ENCODE measurements around the gene GPATCH2L.

Gene GPATCH2L

GRCh38 chr14:76232800-76233199 lies 81.1 kb downstream of the GPATCH2L start:
- POLR2A ChIA-PET: no interaction called here
- H3K36me3 ChIP-seq (ENCODE audit: control insufficient read depth in 4 of 4, insufficient read depth in 4 of 4, low read length in 3 of 4): no peaks in the 10 kb centered on the region
- WGBS (ENCODE audit: insufficient coverage): 49% methylated on average over 2 of the region's 4 CpGs

GRCh38 chr14:76235628-76236027 lies 83.9 kb downstream of the GPATCH2L start:
- WGBS (ENCODE audit: insufficient coverage): no CpG with 5 or more reads among the region's 2 CpGs
- no peak overlapping the region for H3K4me3 ChIP-seq (ENCODE audit: control insufficient read depth in 1 of 7, extremely low read depth in 1 of 7, insufficient read depth in 4 of 7, low read depth in 2 of 7, low read length in 6 of 7)

More at GRCh38 chr14:76232800-76233199, 81.1 kb downstream of the GPATCH2L start:
- Histone ChIP-seq H3K27ac (ENCODE audit: insufficient read depth in 1 of 2, low read depth in 1 of 2, low read length in 2 of 2, poor library complexity in 1 of 2, severe bottlenecking in 2 of 2) (no peak overlapping the region), H3K27me3 (replicated peaks in 2 of 5; ENCODE audit: control insufficient read depth in 4 of 5, insufficient read depth in 5 of 5, low read length in 4 of 5) (no peaks in the 10 kb centered on the region), H3K4me3 (ENCODE audit: control insufficient read depth in 1 of 7, extremely low read depth in 1 of 7, insufficient read depth in 4 of 7, low read depth in 2 of 7, low read length in 6 of 7) (no peak overlapping the region), H3K9me3 (ENCODE audit: control extremely low read depth in 1 of 5, control insufficient read depth in 4 of 5, insufficient read depth in 2 of 5, low read depth in 1 of 5, low read length in 4 of 5) (peaks cover 0 to 5% (median 0%) of the 10 kb centered on the region in 5 experiments), H3K4me1 (ENCODE audit: control extremely low read depth in 1 of 4, control insufficient read depth in 4 of 4, insufficient read depth in 4 of 4, low read length in 3 of 4) (no peaks in the 10 kb centered on the region)
- no peak for DNase-seq
- CTCF ChIA-PET: no interaction called here

GRCh38 chr14:76236172-76237130 lies 84.7 kb downstream of the GPATCH2L start:
- Histone ChIP-seq H3K27me3 (replicated peaks in 2 of 5; ENCODE audit: control insufficient read depth in 4 of 5, insufficient read depth in 5 of 5, low read length in 4 of 5) (no peaks in the 10 kb centered on the region), H3K4me1 (ENCODE audit: control extremely low read depth in 1 of 4, control insufficient read depth in 4 of 4, insufficient read depth in 4 of 4, low read length in 3 of 4) (no peaks in the 10 kb centered on the region), H3K4me3 (ENCODE audit: control insufficient read depth in 1 of 7, extremely low read depth in 1 of 7, insufficient read depth in 4 of 7, low read depth in 2 of 7, low read length in 6 of 7) (no peak overlapping the region), H3K36me3 (ENCODE audit: control insufficient read depth in 4 of 4, insufficient read depth in 4 of 4, low read length in 3 of 4) (peaks cover 0 to 1% (median 0%) of the 10 kb centered on the region in 4 experiments), H3K27ac (ENCODE audit: insufficient read depth in 1 of 2, low read depth in 1 of 2, low read length in 2 of 2, poor library complexity in 1 of 2, severe bottlenecking in 2 of 2) (no peak overlapping the region), H3K9me3 (ENCODE audit: control extremely low read depth in 1 of 5, control insufficient read depth in 4 of 5, insufficient read depth in 2 of 5, low read depth in 1 of 5, low read length in 4 of 5) (peaks cover 0 to 9% (median 2%) of the 10 kb centered on the region in 5 experiments)
- POLR2A ChIA-PET: no interaction called here
- DNase-seq: peak in 2 of 3 donors; percentile 12 to 13
- 86% methylated on average over 10 of the region's 13 CpGs for WGBS (ENCODE audit: insufficient coverage)
- CTCF ChIA-PET: interaction anchor here (0.6 kb wide), 1 partner anchor 53 kb away, joined by 4 read pairs; no protein-coding TSS in a partner anchor

More at GRCh38 chr14:76235628-76236027, 83.9 kb downstream of the GPATCH2L start:
- no peak for DNase-seq
- CTCF ChIA-PET: interaction anchor here (0.6 kb wide), 1 partner anchor 54 kb away, joined by 4 read pairs; no protein-coding TSS in a partner anchor
- Histone ChIP-seq H3K36me3 (ENCODE audit: control insufficient read depth in 4 of 4, insufficient read depth in 4 of 4, low read length in 3 of 4) (peaks cover 0 to 1% (median 0%) of the 10 kb centered on the region in 4 experiments), H3K27ac (ENCODE audit: insufficient read depth in 1 of 2, low read depth in 1 of 2, low read length in 2 of 2, poor library complexity in 1 of 2, severe bottlenecking in 2 of 2) (no peak overlapping the region), H3K27me3 (replicated peaks in 2 of 5; ENCODE audit: control insufficient read depth in 4 of 5, insufficient read depth in 5 of 5, low read length in 4 of 5) (no peaks in the 10 kb centered on the region), H3K4me1 (ENCODE audit: control extremely low read depth in 1 of 4, control insufficient read depth in 4 of 4, insufficient read depth in 4 of 4, low read length in 3 of 4) (no peaks in the 10 kb centered on the region), H3K9me3 (ENCODE audit: control extremely low read depth in 1 of 5, control insufficient read depth in 4 of 5, insufficient read depth in 2 of 5, low read depth in 1 of 5, low read length in 4 of 5) (peaks cover 0 to 5% (median 2%) of the 10 kb centered on the region in 5 experiments)
- POLR2A ChIA-PET: no interaction called here

- ChIA-PET POLR2A (no interaction called here), CTCF (no interaction called here)
- peaks cover 0 to 1% (median 0%) of the 10 kb centered on the region in 4 experiments for H3K36me3 ChIP-seq (ENCODE audit: control insufficient read depth in 4 of 4, insufficient read depth in 4 of 4, low read length in 3 of 4)
- no peaks in the 10 kb centered on the region for H3K27me3 ChIP-seq (replicated peaks in 2 of 5; ENCODE audit: control insufficient read depth in 4 of 5, insufficient read depth in 5 of 5, low read length in 4 of 5)
- no peak for DNase-seq
- peaks cover 0 to 16% (median 3%) of the 10 kb centered on the region in 5 experiments for H3K9me3 ChIP-seq (ENCODE audit: control extremely low read depth in 1 of 5, control insufficient read depth in 4 of 5, insufficient read depth in 2 of 5, low read depth in 1 of 5, low read length in 4 of 5)
- no peak overlapping the region for H3K4me3 ChIP-seq (ENCODE audit: control insufficient read depth in 1 of 7, extremely low read depth in 1 of 7, insufficient read depth in 4 of 7, low read depth in 2 of 7, low read length in 6 of 7)
- WGBS (ENCODE audit: insufficient coverage): 93% methylated on average over 4 of the region's 6 CpGs
- no peaks in the 10 kb centered on the region for H3K4me1 ChIP-seq (ENCODE audit: control extremely low read depth in 1 of 4, control insufficient read depth in 4 of 4, insufficient read depth in 4 of 4, low read length in 3 of 4)
- no peak overlapping the region for H3K27ac ChIP-seq (ENCODE audit: insufficient read depth in 1 of 2, low read depth in 1 of 2, low read length in 2 of 2, poor library complexity in 1 of 2, severe bottlenecking in 2 of 2)
These were observed 85.7 kb downstream of the GPATCH2L start for GRCh38 chr14:76237349-76237990.

- POLR2A ChIA-PET: no interaction called here
- H3K4me3 ChIP-seq (ENCODE audit: control insufficient read depth in 1 of 7, extremely low read depth in 1 of 7, insufficient read depth in 4 of 7, low read depth in 2 of 7, low read length in 6 of 7): no peak overlapping the region
- 100% methylated on average over 1 of the region's 1 CpG for WGBS (ENCODE audit: insufficient coverage)
These were observed 93.4 kb downstream of the GPATCH2L start for GRCh38 chr14:76245097-76245496.

GRCh38 chr14:76250302-76250701 lies 98.6 kb downstream of the GPATCH2L start:
- CTCF ChIA-PET: no interaction called here

More at GRCh38 chr14:76245097-76245496, 93.4 kb downstream of the GPATCH2L start:
- CTCF ChIA-PET: no interaction called here
- H3K9me3 ChIP-seq (ENCODE audit: control extremely low read depth in 1 of 5, control insufficient read depth in 4 of 5, insufficient read depth in 2 of 5, low read depth in 1 of 5, low read length in 4 of 5): peaks cover 0 to 21% (median 2%) of the 10 kb centered on the region in 5 experiments
- H3K4me1 ChIP-seq (ENCODE audit: control extremely low read depth in 1 of 4, control insufficient read depth in 4 of 4, insufficient read depth in 4 of 4, low read length in 3 of 4): no peaks in the 10 kb centered on the region
- H3K36me3 ChIP-seq (ENCODE audit: control insufficient read depth in 4 of 4, insufficient read depth in 4 of 4, low read length in 3 of 4): no peaks in the 10 kb centered on the region
- no peak overlapping the region for H3K27ac ChIP-seq (ENCODE audit: insufficient read depth in 1 of 2, low read depth in 1 of 2, low read length in 2 of 2, poor library complexity in 1 of 2, severe bottlenecking in 2 of 2)
- peaks cover 0 to 3% (median 0%) of the 10 kb centered on the region in 5 experiments for H3K27me3 ChIP-seq (replicated peaks in 2 of 5; ENCODE audit: control insufficient read depth in 4 of 5, insufficient read depth in 5 of 5, low read length in 4 of 5)
- DNase-seq: no peak

More at GRCh38 chr14:76250302-76250701, 98.6 kb downstream of the GPATCH2L start:
- H3K9me3 ChIP-seq (ENCODE audit: control extremely low read depth in 1 of 5, control insufficient read depth in 4 of 5, insufficient read depth in 2 of 5, low read depth in 1 of 5, low read length in 4 of 5): peaks cover 0 to 4% (median 0%) of the 10 kb centered on the region in 5 experiments
- peaks cover 0 to 7% (median 0%) of the 10 kb centered on the region in 5 experiments for H3K27me3 ChIP-seq (replicated peaks in 2 of 5; ENCODE audit: control insufficient read depth in 4 of 5, insufficient read depth in 5 of 5, low read length in 4 of 5)
- H3K36me3 ChIP-seq (ENCODE audit: control insufficient read depth in 4 of 4, insufficient read depth in 4 of 4, low read length in 3 of 4): no peaks in the 10 kb centered on the region
- H3K27ac ChIP-seq (ENCODE audit: insufficient read depth in 1 of 2, low read depth in 1 of 2, low read length in 2 of 2, poor library complexity in 1 of 2, severe bottlenecking in 2 of 2): no peak overlapping the region
- H3K4me3 ChIP-seq (ENCODE audit: control insufficient read depth in 1 of 7, extremely low read depth in 1 of 7, insufficient read depth in 4 of 7, low read depth in 2 of 7, low read length in 6 of 7): no peak overlapping the region
- 78% methylated on average over 4 of the region's 9 CpGs for WGBS (ENCODE audit: insufficient coverage)
- DNase-seq: no peak
- POLR2A ChIA-PET: no interaction called here
- no peaks in the 10 kb centered on the region for H3K4me1 ChIP-seq (ENCODE audit: control extremely low read depth in 1 of 4, control insufficient read depth in 4 of 4, insufficient read depth in 4 of 4, low read length in 3 of 4)

Measured in common myeloid progenitor, CD34-positive (primary cell).